LNCaP clone FGC (cell line): ENCODE results near the gene TCF7L1.

Experiments used
- DNase-seq: peaks from one replicate; pipeline ENCODE4 v3.0.0-alpha.2; 2011; ENCODE audit warnings: low read depth
- H3K4me3 ChIP-seq: 2 replicates; pipeline ENCODE4 v1.5.1; 2011; ENCODE audit warnings: mild to moderate bottlenecking, low read depth, low read length, control low read depth
- TF ChIP-seq, protein P1 (sequence below): IDR thresholded peaks from 2 replicates; pipeline ENCODE4 v1.5.1; 2012; ENCODE audit warnings: mild to moderate bottlenecking; ENCODE audit not compliant: control insufficient read depth, insufficient read depth; ENCODE audit errors: extremely low read depth

Gene TCF7L1

DNA sequence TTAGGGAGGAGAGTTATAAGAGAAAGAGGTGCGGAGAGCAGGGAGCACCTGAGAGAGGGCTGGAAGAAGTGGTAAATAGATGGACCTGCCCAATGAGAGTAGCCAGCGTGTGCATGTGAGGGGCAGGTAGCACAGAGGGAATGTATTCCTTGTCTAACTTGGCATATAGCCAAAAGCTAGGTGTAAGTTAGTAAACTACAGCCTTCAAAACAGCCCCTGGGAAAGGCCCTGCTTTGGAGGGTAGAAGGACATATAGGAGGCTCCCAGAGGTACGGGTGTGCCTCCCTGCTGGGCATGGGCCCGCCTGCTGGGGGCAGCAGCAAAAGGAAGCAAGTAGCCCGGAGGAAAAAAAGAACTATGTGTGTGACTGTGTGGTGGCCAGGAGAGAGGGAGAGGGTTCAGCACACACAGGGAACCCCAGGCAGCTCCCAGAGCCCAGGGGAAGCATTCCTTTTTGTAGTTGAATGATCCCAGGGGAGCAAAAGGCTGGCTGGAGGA lies 48.0 kb downstream of the TCF7L1 start:
- no peak overlapping the region for H3K4me3 ChIP-seq
- DNase-seq: no peak
- TF ChIP-seq, protein P1, sequence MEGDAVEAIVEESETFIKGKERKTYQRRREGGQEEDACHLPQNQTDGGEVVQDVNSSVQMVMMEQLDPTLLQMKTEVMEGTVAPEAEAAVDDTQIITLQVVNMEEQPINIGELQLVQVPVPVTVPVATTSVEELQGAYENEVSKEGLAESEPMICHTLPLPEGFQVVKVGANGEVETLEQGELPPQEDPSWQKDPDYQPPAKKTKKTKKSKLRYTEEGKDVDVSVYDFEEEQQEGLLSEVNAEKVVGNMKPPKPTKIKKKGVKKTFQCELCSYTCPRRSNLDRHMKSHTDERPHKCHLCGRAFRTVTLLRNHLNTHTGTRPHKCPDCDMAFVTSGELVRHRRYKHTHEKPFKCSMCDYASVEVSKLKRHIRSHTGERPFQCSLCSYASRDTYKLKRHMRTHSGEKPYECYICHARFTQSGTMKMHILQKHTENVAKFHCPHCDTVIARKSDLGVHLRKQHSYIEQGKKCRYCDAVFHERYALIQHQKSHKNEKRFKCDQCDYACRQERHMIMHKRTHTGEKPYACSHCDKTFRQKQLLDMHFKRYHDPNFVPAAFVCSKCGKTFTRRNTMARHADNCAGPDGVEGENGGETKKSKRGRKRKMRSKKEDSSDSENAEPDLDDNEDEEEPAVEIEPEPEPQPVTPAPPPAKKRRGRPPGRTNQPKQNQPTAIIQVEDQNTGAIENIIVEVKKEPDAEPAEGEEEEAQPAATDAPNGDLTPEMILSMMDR: no peak

GRCh38 chr2:85181844-85182456 lies 48.8 kb downstream of the TCF7L1 start:
- TF ChIP-seq, protein P1: no peak
- DNase-seq: no peak
- no peak overlapping the region for H3K4me3 ChIP-seq

DNA sequence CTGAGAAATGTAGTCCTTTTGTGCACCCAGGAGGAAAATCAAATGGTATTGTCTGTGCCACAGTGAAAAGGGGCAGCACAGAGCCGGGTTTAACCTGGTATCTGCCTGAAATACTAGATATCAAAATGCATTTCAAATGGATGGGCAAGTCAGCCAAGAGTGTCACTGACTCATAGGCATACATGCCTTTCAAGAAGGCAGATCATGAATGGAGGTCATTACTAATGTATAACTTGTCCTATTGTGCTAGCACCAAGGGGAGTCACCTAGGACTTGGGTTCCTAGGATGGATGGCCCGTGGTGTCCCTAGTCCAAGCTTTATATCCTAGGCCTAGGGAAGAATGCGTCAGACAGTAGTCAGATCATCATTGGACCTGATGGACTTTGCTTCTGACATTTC lies 49.9 kb downstream of the TCF7L1 start:
- DNase-seq: no peak
- H3K4me3 ChIP-seq: no peak overlapping the region
- TF ChIP-seq, protein P1: no peak

- TF ChIP-seq, protein P1: no peak
- no peak for DNase-seq
These were observed 50.3 kb downstream of the TCF7L1 start for GRCh38 chr2:85183479-85183878.

DNA sequence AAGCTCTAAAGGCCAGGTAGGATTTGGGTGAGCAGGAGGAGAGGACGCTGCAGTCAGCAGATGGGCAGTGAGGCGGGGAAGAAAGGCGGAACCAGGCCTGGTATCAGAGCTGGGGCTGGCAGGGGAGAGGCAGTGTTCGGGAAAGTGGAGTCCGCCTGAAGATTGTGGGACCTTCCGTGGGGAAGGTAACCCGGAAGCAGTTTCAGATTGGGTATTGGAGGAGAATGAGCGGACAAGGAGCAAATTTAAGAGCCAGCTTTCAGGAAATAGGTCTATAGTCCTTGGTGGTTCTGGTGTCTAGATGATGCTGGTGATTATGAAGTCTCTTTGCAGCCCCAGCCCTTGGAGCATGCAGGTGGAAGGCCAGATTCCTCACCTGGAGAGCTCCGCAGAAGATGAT lies 51.0 kb downstream of the TCF7L1 start:
- TF ChIP-seq, protein P1: no peak
- H3K4me3 ChIP-seq: no peak overlapping the region
- no peak for DNase-seq

More at GRCh38 chr2:85183479-85183878, 50.3 kb downstream of the TCF7L1 start:
- no peak overlapping the region for H3K4me3 ChIP-seq

DNA sequence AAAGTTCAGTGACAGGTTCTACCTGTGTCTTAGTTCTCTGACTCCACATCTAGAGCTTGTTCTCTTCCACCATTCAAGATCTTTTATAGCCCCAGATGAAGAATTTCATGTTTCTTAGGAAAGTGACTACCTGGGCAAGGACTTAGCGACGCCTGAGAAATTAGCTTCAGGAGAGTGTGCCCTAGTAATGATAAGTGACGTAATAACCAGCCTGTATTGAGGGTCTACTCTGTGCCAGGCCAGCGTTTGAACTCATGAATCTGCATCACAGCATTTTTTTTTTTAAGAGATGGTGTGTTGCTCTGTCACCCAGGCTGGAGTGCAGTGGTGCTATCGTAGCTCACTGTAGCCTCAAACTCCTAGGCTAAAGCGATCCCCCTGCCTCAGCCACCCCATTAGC lies 51.8 kb downstream of the TCF7L1 start:
- TF ChIP-seq, protein P1: no peak
- DNase-seq: no peak
- H3K4me3 ChIP-seq: no peak overlapping the region

- TF ChIP-seq, protein P1: no peak
- no peak overlapping the region for H3K4me3 ChIP-seq
- DNase-seq: no peak
These were observed 52.3 kb downstream of the TCF7L1 start for GRCh38 chr2:85185431-85185940.
